DLD1 (cell line): ENCODE measurements around the gene TPM2.

Source experiments
- in situ Hi-C: cut with HindIII; loops from 2 replicates; pipeline ENCODE4 v1.10.0; 2017; ENCODE audit warnings: low sequenced_read_pairs

TPM2 gene

GRCh38 chr9:35679091-35679490, 10.6 kb downstream of the TPM2 start:
- in situ Hi-C loops, result no loop called here

DNA sequence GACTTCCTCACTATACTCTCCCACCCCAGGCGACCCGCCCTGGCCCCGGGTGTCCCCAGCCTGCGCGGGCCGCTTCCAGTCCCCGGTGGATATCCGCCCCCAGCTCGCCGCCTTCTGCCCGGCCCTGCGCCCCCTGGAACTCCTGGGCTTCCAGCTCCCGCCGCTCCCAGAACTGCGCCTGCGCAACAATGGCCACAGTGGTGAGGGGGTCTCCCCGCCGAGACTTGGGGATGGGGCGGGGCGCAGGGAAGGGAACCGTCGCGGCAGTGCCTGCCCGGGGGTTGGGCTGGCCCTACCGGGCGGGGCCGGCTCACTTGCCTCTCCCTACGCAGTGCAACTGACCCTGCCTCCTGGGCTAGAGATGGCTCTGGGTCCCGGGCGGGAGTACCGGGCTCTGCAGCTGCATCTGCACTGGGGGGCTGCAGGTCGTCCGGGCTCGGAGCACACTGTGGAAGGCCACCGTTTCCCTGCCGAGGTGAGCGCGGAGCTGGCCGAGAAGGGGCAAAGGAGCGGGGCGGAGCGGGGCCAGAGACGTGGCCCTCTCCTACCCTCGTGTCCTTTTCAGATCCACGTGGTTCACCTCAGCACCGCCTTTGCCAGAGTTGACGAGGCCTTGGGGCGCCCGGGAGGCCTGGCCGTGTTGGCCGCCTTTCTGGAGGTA, 13.9 kb downstream of the TPM2 start:
- in situ Hi-C loops, result no loop called here

GRCh38 chr9:35675204-35675603, 14.5 kb downstream of the TPM2 start:
- in situ Hi-C loops, result no loop called here

- in situ Hi-C loops, result no loop called here
These were observed 15.7 kb downstream of the TPM2 start for GRCh38 chr9:35674025-35674361.

DNA sequence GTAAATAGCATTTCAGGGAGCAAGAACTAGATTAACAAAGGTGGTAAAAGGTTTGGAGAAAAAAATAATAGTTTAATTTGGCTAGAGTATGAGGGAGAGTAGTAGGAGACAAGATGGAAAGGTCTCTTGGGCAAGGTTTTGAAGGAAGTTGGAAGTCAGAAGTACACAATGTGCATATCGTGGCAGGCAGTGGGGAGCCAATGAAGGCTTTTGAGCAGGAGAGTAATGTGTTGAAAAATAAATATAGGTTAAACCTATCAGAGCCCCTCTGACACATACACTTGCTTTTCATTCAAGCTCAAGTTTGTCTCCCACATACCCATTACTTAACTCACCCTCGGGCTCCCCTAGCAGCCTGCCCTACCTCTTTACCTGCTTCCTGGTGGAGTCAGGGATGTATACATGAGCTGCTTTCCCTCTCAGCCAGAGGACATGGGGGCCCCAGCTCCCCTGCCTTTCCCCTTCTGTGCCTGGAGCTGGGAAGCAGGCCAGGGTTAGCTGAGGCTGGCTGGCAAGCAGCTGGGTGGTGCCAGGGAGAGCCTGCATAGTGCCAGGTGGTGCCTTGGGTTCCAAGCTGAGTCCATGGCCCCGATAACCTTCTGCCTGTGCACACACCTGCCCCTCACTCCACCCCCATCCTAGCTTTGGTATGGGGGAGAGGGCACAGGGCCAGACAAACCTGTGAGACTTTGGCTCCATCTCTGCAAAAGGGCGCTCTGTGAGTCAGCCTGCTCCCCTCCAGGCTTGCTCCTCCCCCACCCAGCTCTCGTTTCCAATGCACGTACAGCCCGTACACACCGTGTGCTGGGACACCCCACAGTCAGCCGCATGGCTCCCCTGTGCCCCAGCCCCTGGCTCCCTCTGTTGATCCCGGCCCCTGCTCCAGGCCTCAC, 16.3 kb downstream of the TPM2 start, which contains the start of gene CA9:
Gene CA9 (plus strand): TSS at position 797 of the 893 bp plus-strand sequence. CDS start 32 bp downstream, at position 829.
- in situ Hi-C loops, result no loop called here

DNA sequence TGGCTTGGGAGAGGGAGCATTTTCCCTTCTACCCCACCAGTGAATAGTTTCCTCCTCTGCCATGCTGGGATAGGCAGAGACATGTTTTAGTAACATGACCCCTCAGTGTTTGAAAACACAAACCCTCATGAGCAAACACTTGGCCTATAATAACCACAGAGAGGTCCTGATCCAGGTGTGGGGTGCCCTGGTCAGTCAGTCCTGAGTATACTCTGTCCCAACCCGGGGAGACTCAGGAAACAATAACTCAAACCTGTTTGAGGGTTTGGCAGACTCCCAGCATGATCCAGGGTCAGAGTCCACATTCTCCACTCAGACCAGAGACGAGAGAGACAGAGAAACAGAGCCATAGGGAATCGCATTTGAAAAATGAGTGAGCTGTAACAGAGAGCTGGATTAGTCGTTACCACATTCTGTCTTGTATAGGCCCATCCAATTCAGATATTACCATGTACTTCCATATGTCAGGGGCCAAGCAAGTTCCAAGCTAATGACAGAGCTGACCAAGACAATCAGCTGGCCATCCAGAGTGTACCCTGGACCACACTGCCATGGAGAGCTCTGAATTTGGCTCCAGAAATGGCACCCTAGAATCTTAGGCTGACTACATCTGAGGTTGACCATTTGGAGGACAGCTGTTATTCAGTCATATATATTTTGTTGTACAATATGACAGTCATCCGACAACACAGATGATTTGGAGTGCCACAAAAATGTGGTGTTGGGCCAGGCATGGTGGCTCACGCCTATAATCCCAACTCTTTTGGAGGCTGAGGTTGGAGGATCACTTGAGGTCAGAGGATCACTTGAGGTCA, 20.2 kb downstream of the TPM2 start:
- in situ Hi-C loops, result no loop called here

GRCh38 chr9:35667939-35668338, 21.8 kb downstream of the TPM2 start:
- in situ Hi-C loops, result no loop called here

DNA sequence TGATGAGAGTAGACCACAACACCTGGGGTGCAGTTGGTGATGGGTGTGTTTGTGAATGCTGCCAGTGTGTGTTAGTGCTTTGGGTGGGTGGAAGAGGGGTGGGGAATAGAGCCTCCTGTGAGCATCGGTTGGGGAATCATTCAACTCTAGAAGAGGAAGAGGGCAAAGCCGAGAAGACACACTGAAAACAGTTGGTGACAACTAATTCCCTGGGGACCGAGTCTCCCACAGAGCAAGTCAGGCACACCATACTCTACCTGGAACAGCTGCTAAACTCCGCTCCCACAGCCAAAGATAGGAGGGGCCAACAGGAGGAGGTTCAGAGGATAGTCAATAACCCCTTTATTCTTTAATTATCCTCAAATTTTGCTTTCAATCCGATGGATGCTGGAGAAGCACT, 23.2 kb downstream of the TPM2 start:
- in situ Hi-C loops, result no loop called here

DNA sequence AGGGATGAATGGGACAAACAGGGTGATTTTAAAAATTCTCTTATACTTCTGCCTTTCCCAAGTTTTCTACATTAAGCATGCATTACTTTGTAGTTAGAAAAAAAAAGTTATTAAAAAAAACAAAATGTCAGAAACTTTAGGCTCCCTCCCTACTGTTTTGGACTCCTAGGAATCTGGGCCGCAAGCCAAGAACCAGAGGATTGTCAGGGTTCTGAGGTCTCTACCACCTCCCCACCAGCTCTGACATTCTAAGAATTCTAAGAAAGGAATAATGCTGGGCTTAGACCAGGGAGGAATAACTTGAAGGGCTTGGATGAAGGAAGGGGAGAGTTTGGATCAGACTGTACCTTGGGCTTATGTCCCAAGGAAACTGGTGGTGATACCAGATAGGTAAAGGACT, 23.7 kb downstream of the TPM2 start:
- in situ Hi-C loops, result no loop called here

GRCh38 chr9:35665471-35665818, 24.3 kb downstream of the TPM2 start:
- in situ Hi-C loops, result no loop called here

GRCh38 chr9:35664531-35665470, 24.9 kb downstream of the TPM2 start, which contains the start of gene ARHGEF39:
Gene ARHGEF39, minus strand, starts transcription at chr9:35665195. Its CDS starts 26 bp downstream, at chr9:35665169.
- in situ Hi-C loops, result no loop called here

GRCh38 chr9:35662437-35662836, 27.3 kb downstream of the TPM2 start:
- in situ Hi-C loops, result no loop called here

- in situ Hi-C loops, result no loop called here
These were observed 27.9 kb downstream of the TPM2 start for GRCh38 chr9:35661756-35662350.

DNA sequence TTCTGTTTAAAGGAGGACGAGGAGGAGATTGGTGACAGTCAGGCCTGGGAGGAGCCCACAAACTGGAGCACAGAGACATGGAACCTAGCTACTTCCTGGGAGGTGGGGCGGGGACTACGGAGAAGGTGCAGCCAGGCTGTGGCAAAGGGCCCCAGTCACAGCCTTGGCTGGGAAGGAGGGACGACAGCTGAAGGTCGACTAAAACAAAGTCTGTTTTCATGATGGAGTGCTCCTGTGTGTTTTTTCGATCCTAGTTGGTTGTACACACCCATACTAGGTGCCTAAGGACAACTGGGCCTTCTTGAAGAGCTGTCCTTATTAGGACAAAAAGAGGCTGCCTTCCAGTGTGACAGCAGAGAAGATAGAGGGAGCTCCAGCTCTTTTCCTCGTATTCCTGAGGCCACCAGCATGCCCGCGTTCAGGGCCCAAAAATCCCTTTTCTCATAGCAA, 28.7 kb downstream of the TPM2 start:
- in situ Hi-C loops, result no loop called here

DNA sequence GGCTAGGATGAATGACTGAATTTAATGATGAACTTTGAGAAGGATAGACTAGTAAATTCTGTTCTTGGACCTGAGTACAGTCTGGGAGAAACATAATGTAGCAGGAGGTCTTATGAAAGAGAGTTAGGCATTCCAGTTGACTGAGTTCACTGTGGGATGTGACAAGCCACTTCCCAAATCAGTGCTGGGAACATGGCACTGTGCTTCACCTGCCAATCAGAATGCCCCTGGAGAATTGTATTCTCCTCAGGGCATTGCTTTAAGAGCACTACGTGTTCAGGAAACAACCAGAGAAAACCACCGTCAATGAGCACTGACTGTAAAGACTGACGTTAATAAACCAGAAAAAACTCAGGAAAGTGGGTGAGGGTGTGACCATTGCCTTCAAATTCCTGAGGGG, 30.4 kb downstream of the TPM2 start:
- in situ Hi-C loops, result no loop called here

DNA sequence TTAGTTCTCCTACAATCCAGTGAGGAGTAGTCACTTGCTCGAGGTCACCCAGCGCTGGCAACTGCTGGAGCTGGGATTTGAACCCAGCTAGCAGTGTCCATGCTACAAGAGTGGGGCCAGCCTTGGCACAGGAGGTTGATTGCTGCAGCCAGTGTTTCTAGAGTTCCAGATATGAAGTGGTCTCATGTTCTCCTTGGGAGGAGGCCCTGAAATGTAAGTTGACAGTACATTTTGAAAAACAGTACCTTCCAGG, 30.8 kb downstream of the TPM2 start:
- in situ Hi-C loops, result no loop called here

DNA sequence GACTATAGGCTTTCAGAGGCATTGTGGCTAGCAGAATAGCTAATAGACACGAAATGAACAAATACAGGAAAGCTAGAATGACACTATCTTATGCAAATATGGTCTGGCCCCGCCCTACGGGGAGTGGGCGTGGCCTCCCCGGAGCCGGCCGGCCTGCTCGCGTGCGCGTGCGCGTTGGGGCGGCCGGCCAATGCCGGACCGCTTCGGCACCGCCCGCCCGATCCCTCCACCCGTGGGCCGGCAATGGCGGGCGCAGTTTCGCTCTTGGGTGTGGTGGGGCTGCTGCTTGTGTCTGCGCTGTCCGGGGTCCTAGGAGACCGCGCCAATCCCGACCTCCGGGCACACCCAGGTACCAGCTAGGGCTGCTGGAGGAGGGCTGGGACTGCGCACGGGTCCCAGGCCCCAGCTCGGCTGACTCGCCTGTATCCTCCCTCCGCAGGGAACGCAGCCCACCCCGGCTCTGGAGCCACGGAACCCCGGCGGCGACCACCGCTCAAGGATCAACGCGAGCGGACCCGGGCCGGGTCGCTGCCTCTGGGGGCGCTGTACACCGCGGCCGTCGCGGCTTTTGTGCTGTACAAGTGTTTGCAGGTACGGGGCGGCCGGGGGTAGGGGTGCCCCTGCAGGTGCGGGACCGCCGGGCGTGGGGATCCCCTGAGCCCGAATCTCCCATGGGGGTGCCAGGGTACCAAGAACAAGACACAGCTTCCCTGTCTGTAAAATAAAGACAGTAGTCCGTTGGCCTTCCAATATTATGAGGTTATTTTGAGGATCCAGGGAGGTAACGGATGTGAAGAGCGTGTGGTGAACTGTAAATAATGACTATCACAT, 31.4 kb downstream of the TPM2 start, which contains the start of gene CCDC107:
Gene CCDC107 (plus strand): TSS at position 156 of the 831 bp plus-strand sequence. CDS start 88 bp downstream, at position 244.
- in situ Hi-C loops, result no loop called here

DNA sequence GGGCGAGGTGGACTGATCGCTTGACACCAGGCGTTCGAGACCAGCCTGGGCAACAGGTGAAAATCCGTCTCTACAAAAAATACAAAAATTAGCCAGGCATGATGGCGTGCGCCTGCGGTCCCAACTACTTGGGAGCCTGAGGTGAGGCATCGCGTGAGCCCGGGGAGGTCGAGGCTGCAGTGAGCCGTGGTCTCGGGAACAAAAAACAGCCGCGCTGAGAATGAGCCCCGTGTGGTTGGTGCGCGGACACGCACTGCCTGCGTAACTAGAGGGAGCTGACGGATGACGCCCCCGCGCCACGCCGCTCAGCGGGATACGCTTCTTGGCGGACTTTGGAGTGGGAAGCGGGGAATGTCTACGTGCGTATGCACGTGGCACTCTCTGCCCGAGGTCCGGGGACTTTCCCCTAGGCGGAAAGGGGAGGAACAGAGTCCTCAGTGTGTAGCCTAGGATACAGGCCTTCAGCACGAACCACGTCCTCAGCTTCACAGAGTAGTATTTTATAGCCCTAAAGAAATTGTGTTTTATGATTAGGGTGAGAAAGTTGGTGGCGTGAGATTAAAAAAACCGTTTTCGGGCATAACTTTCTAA, 32.1 kb downstream of the TPM2 start, which contains the start of gene RMRP:
Gene RMRP (minus strand): TSS at position 474 of the 591 bp plus-strand sequence.
- in situ Hi-C loops, result no loop called here
